ENCODE data around the gene PTPN6. TPM values are rescaled to one million over a fixed set of nuclear protein-coding genes. Genes with fewer than 3 reads are reported as not detected.

Gene PTPN6
- total RNA-seq, 1 donor from 2014 or later = 7.2 TPM

- peak; percentile 88 for ATAC-seq (ENCODE audit: poor library complexity)
- intact Hi-C loops (cut with DNase I) = no loop called here
- DNase-seq = peak; percentile 96
These were observed 13.4 kb upstream of the PTPN6 start for GRCh38 chr12:6937481-6938352.

- ATAC-seq (ENCODE audit: poor library complexity) (no peak), DNase-seq (no peak)
- intact Hi-C loops (cut with DNase I) = no loop called here
These were observed 12.6 kb upstream of the PTPN6 start for GRCh38 chr12:6938353-6939190.

DNA sequence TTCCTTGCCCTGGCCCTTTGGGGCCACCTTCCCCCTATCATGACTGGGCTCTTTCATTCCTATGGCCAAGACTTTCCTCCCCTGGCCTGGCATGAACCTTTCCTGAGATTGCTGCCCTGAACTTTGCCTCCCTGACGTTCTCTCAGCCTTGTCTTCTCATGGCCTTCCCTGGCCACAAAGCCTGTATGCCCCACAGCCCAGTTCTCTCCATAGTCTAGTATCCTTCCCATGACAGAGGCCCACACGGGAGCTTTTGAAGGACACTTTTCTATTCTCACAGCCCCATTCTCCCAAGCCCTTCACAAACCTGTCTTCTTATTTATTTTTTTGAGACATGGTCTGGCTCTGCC lies 12.0 kb upstream of the PTPN6 start:
- ATAC-seq (ENCODE audit: poor library complexity) = no peak
- no peak for DNase-seq
- intact Hi-C loops (cut with DNase I) = no loop called here

DNA sequence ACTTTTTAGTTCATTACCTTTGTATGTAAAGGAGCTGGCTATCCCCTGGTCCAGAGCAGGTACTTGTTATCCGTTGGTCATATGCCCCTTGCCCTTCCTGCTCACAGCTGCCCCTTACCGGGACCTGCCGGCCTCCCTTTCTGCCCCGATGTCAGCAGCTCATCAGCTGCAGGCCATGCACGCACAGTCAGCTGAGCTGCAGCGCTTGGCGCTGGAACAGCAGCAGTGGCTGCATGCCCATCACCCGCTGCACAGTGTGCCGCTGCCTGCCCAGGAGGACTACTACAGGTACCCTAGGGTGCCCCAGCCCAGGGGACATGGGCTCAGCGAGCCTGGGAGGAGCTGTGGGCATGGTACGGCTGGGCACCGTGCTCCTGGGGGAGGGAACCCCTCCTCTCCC lies 9.9 kb upstream of the PTPN6 start:
- DNase-seq = peak; percentile 62
- no peak for ATAC-seq (ENCODE audit: poor library complexity)
- intact Hi-C loops (cut with DNase I) = loop anchor here (5.0 to 10.0 kb wide), 2 partner anchors 101 to 174 kb away; no protein-coding TSS in a partner anchor

DNA sequence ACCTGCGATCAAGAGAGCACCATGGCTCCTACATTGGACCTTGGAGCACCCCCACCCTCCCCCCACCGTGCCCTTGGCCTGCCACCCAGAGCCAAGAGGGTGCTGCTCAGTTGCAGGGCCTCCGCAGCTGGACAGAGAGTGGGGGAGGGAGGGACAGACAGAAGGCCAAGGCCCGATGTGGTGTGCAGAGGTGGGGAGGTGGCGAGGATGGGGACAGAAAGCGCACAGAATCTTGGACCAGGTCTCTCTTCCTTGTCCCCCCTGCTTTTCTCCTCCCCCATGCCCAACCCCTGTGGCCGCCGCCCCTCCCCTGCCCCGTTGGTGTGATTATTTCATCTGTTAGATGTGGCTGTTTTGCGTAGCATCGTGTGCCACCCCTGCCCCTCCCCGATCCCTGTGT lies 9.4 kb upstream of the PTPN6 start:
- intact Hi-C loops (cut with DNase I) = loop anchor here (5.0 to 10.0 kb wide), 2 partner anchors 101 to 173 kb away; no protein-coding TSS in a partner anchor
- DNase-seq = peak; percentile 52
- no peak for ATAC-seq (ENCODE audit: poor library complexity)

- ATAC-seq (ENCODE audit: poor library complexity) (no peak), DNase-seq (peak; percentile 49)
- intact Hi-C loops (cut with DNase I) = loop anchor here (5.0 to 10.0 kb wide), 2 partner anchors 100 to 173 kb away; no protein-coding TSS in a partner anchor
These were observed 8.9 kb upstream of the PTPN6 start for GRCh38 chr12:6942331-6942665.

GRCh38 chr12:6943389-6943721 lies 7.8 kb upstream of the PTPN6 start:
- ATAC-seq (ENCODE audit: poor library complexity) = peak; percentile 68
- intact Hi-C loops (cut with DNase I) = loop anchor here (5.0 to 10.0 kb wide), 2 partner anchors 99 to 171 kb away; no protein-coding TSS in a partner anchor
- peak; percentile 80 for DNase-seq

DNA sequence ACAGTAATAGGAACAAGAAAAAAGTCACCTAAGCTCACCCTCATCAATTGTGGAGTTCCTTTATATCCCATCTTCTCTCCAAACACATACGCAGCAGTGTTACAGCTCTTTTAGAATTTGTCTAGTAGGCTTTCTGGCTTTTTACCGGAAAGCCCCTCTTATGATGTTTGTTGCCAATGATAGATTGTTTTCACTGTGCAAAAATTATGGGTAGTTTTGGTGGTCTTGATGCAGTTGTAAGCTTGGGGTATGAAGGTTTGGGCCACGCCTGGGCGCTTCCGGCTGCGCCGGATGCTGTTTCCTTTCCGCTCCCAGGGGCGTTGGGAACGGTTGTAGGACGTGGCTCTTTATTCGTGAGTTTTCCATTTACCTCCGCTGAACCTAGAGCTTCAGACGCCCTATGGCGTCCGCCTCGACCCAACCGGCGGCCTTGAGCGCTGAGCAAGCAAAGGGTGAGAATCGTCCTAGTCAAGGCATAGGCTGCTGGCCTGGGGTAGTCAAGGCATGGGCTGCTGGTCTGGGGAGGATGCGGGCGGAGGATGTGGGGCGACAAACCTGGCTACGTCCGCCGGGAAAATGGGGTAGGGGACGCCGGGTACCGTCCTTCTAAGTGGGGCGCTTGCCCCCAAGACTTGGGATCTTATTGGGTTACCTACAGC lies 7.3 kb upstream of the PTPN6 start, which contains the start of the genes C12orf57 and RNU7-1:
Gene C12orf57 (plus strand): TSS at position 301 of the 659 bp plus-strand sequence. CDS start 100 bp downstream, at position 401.
Gene RNU7-1 (plus strand): TSS at position 95 of the 659 bp plus-strand sequence.
- DNase-seq = peak; percentile 86
- intact Hi-C loops (cut with DNase I) = loop anchor here (5.0 to 10.0 kb wide), 2 partner anchors 98 to 171 kb away; no protein-coding TSS in a partner anchor
- ATAC-seq (ENCODE audit: poor library complexity) = peak; percentile 72

- intact Hi-C loops (cut with DNase I) = loop anchor here (5.0 to 10.0 kb wide), 2 partner anchors 98 to 170 kb away; no protein-coding TSS in a partner anchor
- ATAC-seq (ENCODE audit: poor library complexity) = peak; percentile 76
- peak; percentile 97 for DNase-seq
These were observed 6.6 kb upstream of the PTPN6 start for GRCh38 chr12:6944381-6945186.

DNA sequence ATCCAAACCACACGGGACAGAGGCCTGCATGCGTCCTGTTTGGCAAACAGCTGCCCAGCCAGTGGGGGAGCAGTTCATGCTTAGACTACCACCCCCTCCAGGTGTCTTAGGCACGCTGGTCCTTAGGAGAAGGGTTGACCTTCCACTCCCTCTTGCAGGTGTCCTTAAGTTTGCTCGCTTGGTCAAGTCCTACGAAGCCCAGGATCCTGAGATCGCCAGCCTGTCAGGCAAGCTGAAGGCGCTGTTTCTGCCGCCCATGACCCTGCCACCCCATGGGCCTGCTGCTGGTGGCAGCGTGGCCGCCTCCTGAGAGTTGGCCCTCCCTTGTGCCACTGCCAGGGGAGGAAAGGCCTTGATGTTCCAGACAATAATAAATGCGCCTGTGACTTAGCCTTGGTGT lies 5.5 kb upstream of the PTPN6 start:
- no peak for ATAC-seq (ENCODE audit: poor library complexity)
- intact Hi-C loops (cut with DNase I) = loop anchor here (10.0 kb wide), 1 partner anchor 169 kb away; no protein-coding TSS in a partner anchor
- DNase-seq = no peak

- DNase-seq = peak; percentile 74
- intact Hi-C loops (cut with DNase I) = loop anchor here (10.0 kb wide), 1 partner anchor 169 kb away; no protein-coding TSS in a partner anchor
- no peak for ATAC-seq (ENCODE audit: poor library complexity)
These were observed 4.9 kb upstream of the PTPN6 start for GRCh38 chr12:6946033-6946919.

DNA sequence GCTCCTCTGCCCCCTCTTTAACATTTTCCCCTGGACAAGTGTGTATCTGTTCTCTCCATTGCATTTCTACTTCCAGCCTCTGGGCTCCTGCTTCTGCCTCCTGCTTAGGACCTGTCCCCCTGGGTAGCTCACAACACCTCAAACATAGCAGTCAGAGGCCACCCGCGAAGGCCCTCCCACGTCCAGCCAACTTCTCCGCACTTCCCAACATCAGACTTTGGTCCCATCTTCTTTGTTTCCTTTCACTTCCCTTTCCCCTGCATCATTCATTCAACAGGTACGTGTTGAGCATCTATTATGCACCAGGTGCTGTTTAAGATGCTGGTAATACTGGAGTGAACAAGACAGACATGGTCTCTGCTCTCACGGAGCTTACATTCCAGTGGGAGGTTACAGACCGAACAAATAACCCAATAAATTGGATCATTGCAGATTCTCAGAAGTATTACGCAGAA lies 4.2 kb upstream of the PTPN6 start:
- intact Hi-C loops (cut with DNase I) = loop anchor here (10.0 kb wide), 1 partner anchor 168 kb away; no protein-coding TSS in a partner anchor
- peak; percentile 29 for DNase-seq
- no peak for ATAC-seq (ENCODE audit: poor library complexity)

- intact Hi-C loops (cut with DNase I) = loop anchor here (10.0 kb wide), 1 partner anchor 167 kb away; no protein-coding TSS in a partner anchor
- no peak for ATAC-seq (ENCODE audit: poor library complexity)
- DNase-seq = peak; percentile 18
These were observed 3.5 kb upstream of the PTPN6 start for GRCh38 chr12:6947615-6948014.

- intact Hi-C loops (cut with DNase I) = loop anchor here (10.0 kb wide), 1 partner anchor 166 kb away; no protein-coding TSS in a partner anchor
- ATAC-seq (ENCODE audit: poor library complexity) = no peak
- DNase-seq = peak; percentile 34
These were observed 2.1 kb upstream of the PTPN6 start for GRCh38 chr12:6948873-6949594.

- ATAC-seq (ENCODE audit: poor library complexity) (no peak), DNase-seq (no peak)
- intact Hi-C loops (cut with DNase I) = no loop called here
These were observed 755 bp upstream of the PTPN6 start for GRCh38 chr12:6950401-6950801.

DNA sequence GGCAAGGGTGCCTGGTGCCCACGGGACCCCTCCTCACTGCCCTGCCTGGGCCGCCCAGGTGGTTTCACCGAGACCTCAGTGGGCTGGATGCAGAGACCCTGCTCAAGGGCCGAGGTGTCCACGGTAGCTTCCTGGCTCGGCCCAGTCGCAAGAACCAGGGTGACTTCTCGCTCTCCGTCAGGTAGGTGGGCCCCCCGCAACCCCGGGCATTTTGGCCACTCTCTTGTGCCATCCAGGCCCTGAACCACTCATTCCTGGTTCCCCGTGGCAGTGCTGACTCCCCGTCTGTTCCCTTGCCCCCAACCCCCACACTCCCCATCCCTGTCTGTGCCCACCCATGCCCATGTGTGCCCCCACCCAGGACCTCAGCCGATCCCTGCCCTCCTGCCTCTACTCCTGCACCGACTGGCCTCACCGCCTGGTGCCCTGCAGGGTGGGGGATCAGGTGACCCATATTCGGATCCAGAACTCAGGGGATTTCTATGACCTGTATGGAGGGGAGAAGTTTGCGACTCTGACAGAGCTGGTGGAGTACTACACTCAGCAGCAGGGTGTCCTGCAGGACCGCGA lies 480 bp downstream of the PTPN6 start:
- ATAC-seq (ENCODE audit: poor library complexity) = no peak
- intact Hi-C loops (cut with DNase I) = no loop called here

More for the DNA sequence above, 480 bp downstream of the PTPN6 start:
- DNase-seq = no peak

Measured in Right ventricle myocardium superior (tissue), 1 donor.